ENCODE data around the gene KCNA3. TPM values are rescaled to one million over a fixed set of nuclear protein-coding genes. Genes with fewer than 3 reads are reported as not detected.

Gene KCNA3
- total RNA-seq, 1 experiment from 2014 or later, result not detected

Other genes starting within 250 kb of the KCNA3 start
- gene PROK1, start 223.8 kb downstream of the KCNA3 start, total RNA-seq (2014; rRNA removed; shearing (Covaris generic)), result not detected in 2 replicates
- gene KCNA10, start 155.8 kb downstream of the KCNA3 start, total RNA-seq (2014; rRNA removed; shearing (Covaris generic)), result not detected in 2 replicates
- not detected in 2 replicates for gene KCNA2, start 68.6 kb downstream of the KCNA3 start, total RNA-seq (2014; rRNA removed; shearing (Covaris generic))
- not detected in 2 replicates for gene CD53, start 198.2 kb upstream of the KCNA3 start, total RNA-seq (2014; rRNA removed; shearing (Covaris generic))